ENCODE data around the gene POGK. TPM values are rescaled to one million over a fixed set of nuclear protein-coding genes. Genes with fewer than 3 reads are reported as not detected.

Gene POGK
- total RNA-seq, 4 donors from 2014 or later, result 36.5 to 51.2 (median 44.8) TPM

DNA sequence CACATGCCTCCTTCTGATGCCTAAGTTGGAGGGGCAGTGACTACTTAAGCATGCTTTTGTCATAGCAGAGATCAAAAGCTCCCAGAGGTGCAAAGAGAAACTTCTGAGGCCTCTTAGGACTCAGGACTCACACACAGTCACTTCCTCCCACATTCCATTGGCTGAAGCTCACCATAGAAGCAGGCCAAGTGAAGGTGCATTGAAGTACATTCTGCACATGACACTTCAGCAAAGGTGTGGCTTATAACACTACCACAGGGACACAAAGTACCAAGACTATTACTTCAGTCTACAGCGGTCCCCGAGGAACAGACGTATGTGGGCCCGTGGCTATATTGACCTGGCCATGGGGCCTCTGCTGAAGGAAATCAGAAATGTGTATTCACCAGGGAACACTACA is 2.5 kb upstream of the POGK start:
- Histone ChIP-seq H3K36me3 (peaks cover 0 to 8% of the 10 kb centered on the region in 2 donors), H3K27me3 (no peaks in the 10 kb centered on the region), H3K9me3 (no peaks in the 10 kb centered on the region), H3K4me1 (peaks cover 5 to 29% (median 13%) of the 10 kb centered on the region in 3 donors), H3K27ac (no peak overlapping the region), H3K4me3 (no peak overlapping the region)
- ATAC-seq, result no peak
- WGBS, 2 donors (ENCODE audit: low coverage in 1 of 2), result 100% methylated on average over 1 of the region's 4 CpGs; no CpG with 5 or more reads in 1 of the 2 donors
- TF ChIP-seq EP300 (IDR thresholded peaks at IDR 0.05), result no peak
- TF ChIP-seq CTCF (IDR thresholded peaks at IDR 0.05), result no peak
- no peak for TF ChIP-seq POLR2AphosphoS5 (IDR thresholded peaks at IDR 0.05)
- TF ChIP-seq POLR2A (IDR thresholded peaks at IDR 0.05), result no peak

GRCh38 chr1:166839600-166840308 is 479 bp downstream of the POGK start:
- Histone ChIP-seq H3K27me3 (no peaks in the 10 kb centered on the region), H3K9me3 (no peaks in the 10 kb centered on the region), H3K4me1 (peaks cover 8 to 59% (median 29%) of the 10 kb centered on the region in 3 donors), H3K27ac (peak overlapping the region; percentile 26 to 95 (median 92)), H3K4me3 (peak overlapping the region; percentile 55 to 78), H3K36me3 (peaks cover 0 to 37% of the 10 kb centered on the region in 2 donors)
- 0% methylated on average over 1 of the region's 82 CpGs; no CpG with 5 or more reads in 1 of the 2 donors for WGBS, 2 donors (ENCODE audit: low coverage in 1 of 2)
- ATAC-seq, result peak; percentile 51
- TF ChIP-seq POLR2A (IDR thresholded peaks at IDR 0.05) (no peak), POLR2AphosphoS5 (IDR thresholded peaks at IDR 0.05) (no peak), CTCF (IDR thresholded peaks at IDR 0.05) (peak in 2 of 4 experiments; percentile 9 to 44)

- peak overlapping the region; percentile 26 to 95 (median 92) for H3K27ac ChIP-seq
- no peaks in the 10 kb centered on the region for H3K27me3 ChIP-seq
- H3K36me3 ChIP-seq, result peaks cover 0 to 43% of the 10 kb centered on the region in 2 donors
- H3K4me1 ChIP-seq, result peaks cover 8 to 67% (median 29%) of the 10 kb centered on the region in 3 donors
- H3K9me3 ChIP-seq, result no peaks in the 10 kb centered on the region
- whole genome bisulfite sequencing, 2 donors (ENCODE audit: low coverage in 1 of 2), result 34 to 40% methylated on average over 12 to 15 of the region's 16 CpGs
- H3K4me3 ChIP-seq, result peak overlapping the region; percentile 55 to 78
- no peak for TF ChIP-seq POLR2AphosphoS5 (IDR thresholded peaks at IDR 0.05)
- no peak for TF ChIP-seq EP300 (IDR thresholded peaks at IDR 0.05)
- TF ChIP-seq POLR2A (IDR thresholded peaks at IDR 0.05), result no peak
- no peak for TF ChIP-seq CTCF (IDR thresholded peaks at IDR 0.05)
- ATAC-seq, result no peak
Measured at GRCh38 chr1:166840309-166841274, 1.3 kb downstream of the POGK start.

DNA sequence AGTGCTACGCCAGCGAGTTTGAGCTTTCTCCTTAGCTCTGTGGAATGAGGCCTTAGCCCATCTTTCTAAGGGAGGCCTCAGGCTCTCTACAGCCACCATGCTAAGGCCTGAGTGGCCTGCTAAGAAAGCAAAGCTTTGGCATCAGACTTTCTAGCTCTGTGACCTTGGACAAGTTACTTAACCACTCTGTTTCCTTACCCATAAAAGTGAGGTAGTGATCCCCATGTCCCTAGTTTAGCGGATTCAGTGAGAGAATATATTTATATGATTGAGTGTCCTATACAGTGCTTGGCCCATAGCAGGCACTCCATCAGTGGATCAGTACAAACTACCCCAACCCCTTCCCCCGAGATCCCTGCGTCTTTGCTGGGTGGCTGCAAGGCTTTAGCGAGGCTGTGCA is 4.0 kb downstream of the POGK start:
- no peaks in the 10 kb centered on the region for H3K9me3 ChIP-seq
- peaks cover 0 to 70% of the 10 kb centered on the region in 2 donors for H3K36me3 ChIP-seq
- peak overlapping the region in 3 of 4 donors; percentile 65 to 72 (median 70) for H3K27ac ChIP-seq
- H3K4me1 ChIP-seq, result peaks cover 8 to 91% (median 31%) of the 10 kb centered on the region in 3 donors
- 84 to 87% methylated on average over 3 to 5 of the region's 6 CpGs for WGBS, 2 donors (ENCODE audit: low coverage in 1 of 2)
- no peak overlapping the region for H3K4me3 ChIP-seq
- H3K27me3 ChIP-seq, result no peaks in the 10 kb centered on the region
- TF ChIP-seq POLR2AphosphoS5 (IDR thresholded peaks at IDR 0.05) (no peak), POLR2A (IDR thresholded peaks at IDR 0.05) (no peak), EP300 (IDR thresholded peaks at IDR 0.05) (no peak), CTCF (IDR thresholded peaks at IDR 0.05) (no peak)
- ATAC-seq, result no peak

Data from gastroesophageal sphincter (tissue), 4 donors.